HG03342 (cell line): Measurements from ENCODE around the gene PSMA6.
"Not testable (repeated sequence)": the region's sequence is repeated elsewhere in the genome, so short reads cannot be mapped to it uniquely, and the experiment has no call there.

Experiments
- ATAC-seq: cut with Tn5 transposase; IDR thresholded peaks from one replicate; pipeline ENCODE4 v1.9.1; 2021; ENCODE audit warnings: mild to moderate bottlenecking, moderate library complexity; ENCODE audit not compliant: unreplicated experiment

The PSMA6 gene

DNA sequence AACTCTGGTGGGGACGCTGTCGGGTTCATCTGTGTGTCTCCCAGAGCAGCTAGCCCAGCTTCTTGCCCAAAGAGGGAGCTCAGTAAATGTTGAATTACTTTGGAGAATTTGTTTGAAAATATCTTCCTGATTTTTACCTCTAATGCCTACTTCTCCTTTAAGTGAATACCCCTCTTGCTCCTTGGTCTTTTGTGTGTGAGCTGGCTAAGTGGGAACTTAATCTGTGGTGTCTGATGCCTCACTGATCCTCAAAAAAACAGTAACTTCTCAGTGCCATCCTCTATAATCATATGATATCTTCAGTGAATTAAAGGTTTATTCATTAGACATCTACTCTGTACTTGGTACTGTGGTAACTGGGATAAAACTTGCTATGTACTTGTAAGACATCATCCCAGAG lies 7.7 kb upstream of the PSMA6 start:
- ATAC-seq = no peak

DNA sequence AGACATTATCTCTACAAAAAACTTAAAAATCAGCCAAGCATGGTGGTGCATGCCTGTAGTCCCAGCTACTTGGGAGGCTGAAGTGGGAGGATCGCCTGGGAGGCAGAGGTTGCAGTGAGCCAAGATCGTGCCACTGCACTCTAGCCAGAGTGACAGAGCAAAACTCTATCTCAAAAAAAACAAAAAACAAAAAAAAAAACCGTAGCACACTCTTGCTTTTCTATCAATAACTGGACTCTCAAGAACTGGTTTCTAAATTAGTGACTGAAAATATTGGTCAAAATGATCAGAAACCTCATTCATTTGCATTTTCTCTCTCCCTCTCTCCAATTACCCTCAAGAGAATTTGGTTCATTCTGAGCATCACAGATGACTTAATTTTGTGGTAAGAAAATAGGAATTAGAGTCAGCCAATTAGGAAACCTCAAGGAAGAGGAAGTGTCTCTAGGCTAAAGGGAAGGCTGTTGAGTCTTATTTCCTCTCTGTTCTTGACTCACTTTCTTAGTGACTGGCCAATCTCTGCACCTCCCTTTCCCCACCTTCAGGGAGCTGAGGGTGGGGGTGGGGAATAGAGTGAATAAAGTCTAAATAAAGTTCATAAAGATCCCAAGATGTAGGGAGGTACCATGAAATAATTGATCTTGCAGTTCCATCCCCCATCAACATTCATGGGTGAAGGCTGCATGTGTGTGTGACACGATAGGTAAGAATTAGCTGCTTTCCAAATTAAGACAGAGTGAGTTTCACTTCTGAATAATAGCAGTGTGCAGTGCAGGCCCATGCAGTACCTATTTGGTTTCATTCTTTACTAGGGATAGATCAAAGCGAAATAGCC lies 6.8 kb upstream of the PSMA6 start:
- ATAC-seq = peak; percentile 75

DNA sequence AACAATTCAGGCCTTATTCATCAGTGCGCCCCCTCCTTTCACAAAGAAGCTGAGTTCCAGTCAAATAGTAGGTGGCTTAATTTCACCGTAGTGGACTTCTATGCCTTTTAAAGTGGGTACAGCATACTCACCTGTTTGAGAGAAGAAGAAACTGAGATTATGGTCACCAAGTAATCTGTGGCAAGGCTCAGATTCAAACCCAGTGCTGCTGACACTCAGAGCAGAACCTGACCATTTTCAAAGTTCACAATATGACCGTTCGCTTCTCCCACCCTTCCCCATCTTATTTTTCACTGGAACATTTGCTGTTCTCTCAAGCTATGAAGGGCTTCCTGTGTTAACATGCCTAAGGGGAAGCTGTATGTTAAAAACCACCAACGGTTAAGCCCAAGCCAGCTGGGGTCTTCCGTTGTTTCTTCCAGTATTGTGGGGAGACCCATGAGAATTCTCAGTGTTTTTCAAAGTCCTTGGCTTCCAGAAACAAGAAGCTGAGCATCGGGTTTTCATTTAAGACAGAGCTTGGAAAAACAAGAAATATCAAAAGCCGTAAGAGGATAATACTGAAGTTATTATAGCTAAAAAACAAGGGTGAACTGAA lies 6.1 kb upstream of the PSMA6 start:
- peak; percentile 3 for ATAC-seq

DNA sequence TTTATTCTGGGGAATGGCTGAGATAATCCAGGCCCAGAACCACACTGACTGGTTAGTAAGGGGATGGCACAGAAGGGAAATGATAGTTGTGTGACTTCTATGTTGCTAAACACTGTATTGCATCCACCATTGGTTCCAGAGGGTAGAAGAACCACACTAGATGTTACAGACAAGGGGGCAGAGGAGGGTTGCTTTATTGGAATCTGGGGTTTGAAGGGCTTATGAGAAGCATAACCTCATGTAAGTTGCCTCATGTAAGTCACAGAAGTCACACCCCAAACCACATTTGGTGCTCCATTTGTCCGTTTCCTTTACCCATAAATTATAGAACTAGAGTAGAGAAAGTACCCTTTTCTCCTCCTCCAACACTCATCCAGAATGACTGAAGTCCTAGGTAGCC lies 5.5 kb upstream of the PSMA6 start:
- ATAC-seq = no peak

DNA sequence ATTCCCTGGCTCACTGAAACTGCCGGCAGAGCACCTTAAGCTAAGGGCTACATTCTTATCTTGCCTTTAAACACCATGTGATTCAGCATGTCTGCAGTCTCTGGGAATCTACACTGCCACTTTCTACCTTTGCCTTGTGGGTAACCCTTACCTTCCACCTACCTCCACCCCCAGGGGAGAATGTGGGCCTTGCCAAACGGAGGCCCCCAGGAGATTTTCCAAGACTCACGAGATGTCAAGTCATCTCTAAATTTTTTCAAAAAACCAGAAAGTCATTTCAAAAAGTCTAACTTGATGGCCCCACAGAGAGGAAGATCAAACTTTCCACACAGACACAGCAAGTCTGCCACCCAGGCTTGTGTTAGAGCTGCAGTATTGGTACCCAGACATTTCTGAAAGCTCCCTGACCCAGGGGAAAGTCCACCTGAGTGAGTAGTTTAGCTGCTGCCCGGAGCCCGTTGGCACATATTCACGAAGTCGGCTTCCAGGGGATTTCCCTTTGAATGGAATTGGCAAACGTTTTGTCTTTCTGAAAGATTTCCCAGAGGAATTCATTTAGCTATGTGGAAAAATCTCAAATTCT lies 4.7 kb upstream of the PSMA6 start:
- no peak for ATAC-seq

DNA sequence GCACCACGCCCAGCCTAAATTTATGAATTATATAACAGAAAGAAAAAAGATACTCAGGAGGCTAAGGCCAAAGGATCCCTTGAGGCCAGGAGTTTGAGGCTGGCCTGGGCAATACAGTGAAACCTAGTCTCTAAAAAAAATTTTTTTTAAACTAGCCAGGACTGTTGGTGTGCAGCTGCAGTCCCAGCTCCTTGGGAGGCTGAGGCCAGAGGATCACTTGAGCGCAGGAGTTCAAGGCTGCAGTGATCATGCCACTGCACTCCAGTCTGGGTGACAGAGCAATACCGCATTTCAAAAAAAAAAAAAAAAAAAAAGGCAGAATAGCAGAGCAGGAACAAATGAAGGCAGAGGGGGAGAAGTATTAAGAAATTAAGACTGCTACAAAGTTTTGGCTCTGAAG lies 2.6 kb upstream of the PSMA6 start:
- no peak for ATAC-seq

DNA sequence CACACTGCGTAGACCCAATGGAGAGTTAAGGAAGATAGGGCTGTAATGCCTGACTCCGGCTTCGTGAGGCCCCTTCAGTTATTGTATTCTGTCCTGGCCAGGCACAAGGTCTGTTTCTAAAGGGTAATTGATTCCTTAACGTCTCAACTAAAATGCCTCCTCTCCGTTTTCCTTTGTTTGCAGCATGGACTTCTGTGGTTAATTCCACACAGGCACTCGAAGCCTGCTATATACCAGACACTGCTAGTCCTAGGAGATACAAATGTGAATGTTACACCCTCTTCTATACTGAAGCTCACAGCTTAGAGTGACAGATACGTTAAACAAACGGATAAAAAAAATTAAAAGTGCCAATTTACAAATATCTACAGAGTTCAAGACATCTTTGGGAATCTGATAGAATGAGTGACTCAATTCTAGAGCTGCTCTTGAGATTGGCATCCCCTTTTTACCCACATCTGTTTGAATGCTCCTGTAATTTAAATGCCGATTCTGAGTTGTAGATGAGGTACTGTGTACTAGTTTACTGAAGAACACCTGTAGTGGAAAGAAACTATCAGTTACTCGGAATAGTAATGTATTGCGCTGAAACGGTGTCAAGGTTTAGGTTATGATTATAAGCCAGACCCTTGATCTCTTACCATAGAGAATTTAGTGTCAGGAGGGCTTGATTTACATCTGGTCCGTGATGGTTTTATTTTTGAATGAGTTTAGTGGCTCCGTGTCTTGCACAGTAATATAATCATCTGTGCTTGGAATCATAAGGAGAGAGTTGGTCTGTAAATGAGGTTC lies 784 bp downstream of the PSMA6 start:
- ATAC-seq = no peak

DNA sequence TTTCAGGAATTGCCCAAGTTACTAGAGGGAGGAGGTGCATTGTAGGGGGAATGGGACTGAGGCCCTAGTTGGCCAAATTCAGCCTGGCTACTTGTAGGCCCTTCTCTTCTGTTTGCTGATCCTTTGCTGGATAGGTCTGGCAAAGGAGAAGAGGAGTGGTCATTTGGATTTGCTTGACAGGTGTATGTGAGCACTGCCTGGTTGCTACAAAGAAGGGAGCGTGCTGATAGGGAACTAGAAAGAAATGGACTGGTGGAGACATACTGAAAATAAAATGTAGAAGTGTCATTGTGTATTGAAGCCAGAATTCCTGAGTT lies 3.6 kb downstream of the PSMA6 start:
- no peak for ATAC-seq

DNA sequence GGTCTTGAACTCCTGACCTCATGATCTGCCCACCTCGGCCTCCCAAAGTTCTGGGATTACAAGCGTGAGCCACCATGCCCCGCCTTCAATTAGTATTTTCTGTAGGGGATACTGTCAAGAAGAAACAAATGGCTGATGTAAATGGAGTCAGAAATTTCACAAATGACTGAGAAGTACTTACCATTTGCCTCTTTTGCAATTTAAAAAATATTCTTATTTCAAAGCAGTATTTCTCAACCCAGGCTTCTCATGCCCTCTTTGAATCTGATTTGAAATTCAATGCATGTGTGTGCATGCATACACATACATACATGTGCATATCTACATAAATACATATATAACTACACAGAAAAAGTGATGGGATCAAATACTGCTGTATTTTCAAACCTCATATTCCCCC lies 4.4 kb downstream of the PSMA6 start:
- ATAC-seq = no peak

DNA sequence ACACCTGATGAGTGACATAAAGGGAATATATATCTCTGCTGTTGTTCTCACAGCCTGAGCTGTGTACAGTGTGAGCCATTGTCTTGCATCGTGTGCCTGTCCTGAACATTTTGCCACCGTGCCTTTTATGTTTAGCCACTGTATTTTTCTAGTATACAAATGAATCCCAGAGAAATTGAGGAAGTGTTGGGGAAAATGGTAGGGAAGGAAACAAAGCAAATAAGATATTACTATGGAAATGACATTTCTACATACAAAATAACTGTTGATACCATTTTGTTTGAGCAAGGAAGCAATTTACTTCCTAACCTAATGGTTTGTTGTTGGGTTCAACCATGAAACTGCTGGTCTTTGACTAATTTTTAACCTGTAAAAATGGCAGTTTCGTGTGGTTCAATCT lies 5.5 kb downstream of the PSMA6 start:
- no peak for ATAC-seq

DNA sequence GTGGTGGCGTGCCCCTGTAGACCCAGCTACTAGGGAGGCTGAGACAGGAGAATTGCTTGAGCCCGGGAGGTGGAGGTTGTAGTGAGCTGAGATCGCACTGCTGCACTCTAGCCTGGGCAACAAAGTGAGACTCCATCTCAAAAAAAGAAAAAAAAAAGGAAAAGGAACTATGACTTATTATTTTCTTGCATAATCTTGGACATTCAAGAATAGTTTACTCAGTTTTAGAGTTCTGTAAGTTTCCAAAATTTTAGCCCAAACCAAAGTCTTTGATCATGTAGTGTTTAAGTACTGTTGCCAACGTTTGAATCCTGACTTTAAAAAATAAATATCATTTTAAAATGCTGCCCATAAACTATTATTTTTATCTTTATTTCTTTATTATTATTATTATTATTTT lies 6.2 kb downstream of the PSMA6 start:
- ATAC-seq = no peak

DNA sequence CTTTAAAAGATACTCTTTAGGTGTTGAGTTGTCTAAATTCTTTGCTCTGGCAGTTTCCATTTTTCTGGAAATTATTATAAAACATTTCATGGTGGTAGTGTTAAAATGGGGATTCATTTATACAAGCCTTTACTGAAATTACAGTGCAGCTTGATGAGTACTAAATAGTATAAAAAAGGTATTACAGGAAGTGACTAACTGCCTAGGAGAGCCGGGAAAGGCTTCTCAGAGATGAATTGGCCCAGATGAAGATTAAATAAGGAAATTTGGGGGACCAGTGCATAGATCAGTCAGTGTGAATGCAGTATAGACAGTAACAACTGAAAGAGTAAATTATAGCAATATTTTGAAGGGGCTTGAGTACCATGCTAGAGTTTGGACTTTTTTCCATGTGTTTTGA lies 7.5 kb downstream of the PSMA6 start:
- no peak for ATAC-seq

DNA sequence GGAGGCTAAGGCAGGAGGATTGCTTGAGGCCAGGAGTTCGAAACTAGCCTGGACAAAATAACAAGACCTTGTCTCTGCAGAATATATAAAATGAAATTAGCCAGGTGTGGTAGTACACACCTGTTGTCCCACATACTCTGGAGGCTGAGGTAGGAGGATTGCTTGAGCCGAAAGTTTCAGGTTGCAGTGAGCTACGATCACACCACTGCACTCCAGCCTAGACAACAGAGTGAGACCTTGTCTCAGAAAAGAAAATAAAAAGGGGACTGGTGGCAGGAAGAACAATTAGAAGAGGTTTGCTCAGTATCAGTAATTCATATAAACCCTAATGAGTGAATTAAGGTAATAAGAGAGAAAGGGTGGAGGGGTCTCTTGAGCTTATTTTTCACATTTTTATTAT lies 8.0 kb downstream of the PSMA6 start:
- ATAC-seq = no peak

DNA sequence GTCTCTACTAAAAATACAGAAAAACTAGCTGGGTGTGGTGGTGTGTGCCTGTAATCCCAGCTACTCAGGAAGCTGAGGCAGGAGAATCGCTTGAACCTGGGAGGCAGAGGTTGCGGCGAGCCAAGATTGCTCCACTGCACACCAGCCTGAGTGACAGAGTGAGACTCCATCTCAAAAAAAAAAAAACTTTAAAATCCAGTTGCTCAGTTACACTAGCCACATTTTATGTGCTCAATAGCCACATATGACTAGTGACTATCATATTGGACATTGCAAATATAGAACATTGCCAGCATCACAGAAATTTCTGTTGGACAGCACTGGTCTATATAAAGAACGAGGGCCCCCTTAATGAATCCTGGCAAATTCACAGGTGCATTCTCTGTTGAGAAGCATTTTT lies 9.2 kb downstream of the PSMA6 start:
- not testable (repeated sequence) for ATAC-seq

DNA sequence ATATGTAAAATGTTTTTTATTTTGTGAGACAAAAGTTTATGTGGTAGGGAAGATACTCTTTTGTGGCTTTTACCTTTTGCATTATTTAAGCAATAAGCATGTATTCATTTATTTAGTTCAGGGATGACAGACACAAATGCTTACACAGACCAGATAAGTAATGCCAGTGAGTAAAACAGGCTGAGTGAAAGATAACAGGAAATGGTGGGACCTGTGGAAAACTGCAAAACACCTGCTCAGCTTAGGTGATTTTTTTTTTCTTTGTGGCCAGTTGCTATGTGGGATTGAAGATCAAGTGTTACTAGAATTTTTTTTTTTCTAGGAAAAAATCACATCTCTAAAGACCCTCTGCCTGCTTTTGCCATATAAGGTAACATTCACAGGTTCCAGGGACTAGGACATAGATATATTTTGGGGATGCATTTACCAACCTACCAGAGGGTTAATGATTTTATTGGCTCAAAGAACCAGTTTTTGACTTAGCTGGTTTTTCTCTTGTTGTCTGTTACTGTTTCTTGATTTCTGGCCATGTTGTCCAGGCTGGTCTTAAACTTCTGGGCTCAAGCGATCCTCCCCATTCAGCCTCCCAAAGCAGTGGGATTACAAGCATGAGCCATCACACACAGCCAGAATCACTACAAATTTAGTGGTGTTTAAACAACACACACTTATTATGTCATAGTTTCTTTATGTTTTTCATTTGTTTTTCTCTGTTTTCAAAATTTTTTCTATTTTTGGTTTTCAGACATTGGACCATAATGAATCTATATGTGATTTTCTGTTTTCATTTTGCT lies 9.8 kb downstream of the PSMA6 start:
- ATAC-seq = no peak

DNA sequence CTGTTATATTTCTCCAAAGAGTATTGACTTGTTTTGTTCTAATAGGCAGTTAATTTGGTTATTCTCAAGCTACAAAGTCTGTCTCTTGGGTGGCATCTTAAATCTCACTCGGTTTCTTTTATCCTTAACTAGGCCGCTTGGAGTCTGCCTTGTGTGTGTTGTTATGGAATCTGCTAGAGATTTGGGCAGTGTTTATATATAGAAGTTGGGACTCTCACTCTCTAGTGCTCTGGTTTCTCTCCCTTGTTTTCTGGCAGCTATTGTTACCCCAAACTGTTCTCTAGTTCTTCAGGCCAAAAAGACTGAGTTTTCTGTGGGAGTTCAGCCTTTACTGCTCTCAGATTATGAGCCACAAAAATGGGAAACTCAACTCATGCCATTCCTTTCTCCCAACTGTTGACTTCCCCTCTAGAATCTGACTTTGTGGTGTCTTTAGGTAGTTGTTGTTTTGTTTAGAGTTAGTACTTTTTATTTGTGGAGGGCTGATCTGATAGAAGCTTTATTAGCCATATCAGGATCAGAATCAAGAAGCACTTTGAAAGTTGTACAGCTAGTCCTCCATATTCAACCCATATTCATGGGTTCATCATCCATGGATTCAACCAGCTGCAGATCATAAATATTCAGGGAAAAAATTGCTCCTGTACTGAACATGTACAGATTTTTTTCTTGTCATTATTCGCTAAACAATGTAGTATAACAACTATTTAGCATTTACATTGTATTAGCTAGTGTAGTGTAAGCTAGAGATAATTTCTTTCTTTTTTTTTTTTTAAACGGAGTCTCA lies 11.2 kb downstream of the PSMA6 start:
- no peak for ATAC-seq

DNA sequence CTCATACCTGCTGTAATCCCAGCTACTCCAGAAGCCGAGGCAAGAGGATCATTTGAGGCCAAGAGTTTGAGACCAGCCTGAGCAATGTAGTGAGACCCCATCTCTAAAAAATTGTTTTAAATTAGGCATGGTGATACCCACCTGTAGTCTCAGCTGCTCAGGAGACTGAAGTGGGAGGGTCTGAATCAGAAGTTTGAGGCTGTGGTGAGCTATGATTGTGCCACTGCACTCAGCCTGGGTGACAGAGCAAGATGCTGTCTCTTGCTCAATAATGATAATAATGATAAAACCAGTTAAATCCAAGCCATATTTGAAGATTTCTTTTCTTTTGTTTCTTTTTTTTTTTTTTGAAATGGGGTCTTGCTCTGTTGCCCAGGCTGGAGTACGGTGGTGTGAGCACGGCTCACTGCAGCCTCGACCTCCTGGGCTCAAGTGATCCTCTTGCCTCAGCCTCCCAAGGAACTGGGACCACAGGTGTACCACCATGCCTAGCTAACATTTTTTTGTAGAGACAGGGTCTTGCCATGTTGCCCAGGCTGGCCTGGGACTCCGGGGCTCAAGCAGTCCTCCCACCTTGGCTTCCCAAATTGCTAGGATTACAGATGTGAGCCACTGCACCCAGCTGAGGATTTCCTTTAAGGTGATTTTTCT lies 12.8 kb downstream of the PSMA6 start:
- no peak for ATAC-seq

DNA sequence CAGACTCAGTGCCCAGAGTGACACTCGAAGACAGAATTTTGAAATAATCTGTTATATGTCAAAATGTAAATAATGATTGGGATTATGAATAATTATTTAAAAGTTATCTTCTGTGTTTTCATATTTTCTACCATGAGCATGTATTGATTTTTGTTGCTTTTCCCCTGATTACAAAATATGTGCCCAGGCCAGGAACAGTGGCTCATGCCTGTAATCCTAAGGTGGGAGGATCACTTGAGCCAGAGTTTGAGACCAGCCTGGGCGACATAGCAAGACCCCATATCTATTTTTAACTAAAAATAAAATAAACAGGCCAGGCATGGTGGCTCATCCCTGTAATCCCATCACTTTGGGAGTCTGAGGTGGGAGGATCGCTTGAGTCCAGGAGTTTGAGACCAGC lies 13.5 kb downstream of the PSMA6 start:
- ATAC-seq = no peak

DNA sequence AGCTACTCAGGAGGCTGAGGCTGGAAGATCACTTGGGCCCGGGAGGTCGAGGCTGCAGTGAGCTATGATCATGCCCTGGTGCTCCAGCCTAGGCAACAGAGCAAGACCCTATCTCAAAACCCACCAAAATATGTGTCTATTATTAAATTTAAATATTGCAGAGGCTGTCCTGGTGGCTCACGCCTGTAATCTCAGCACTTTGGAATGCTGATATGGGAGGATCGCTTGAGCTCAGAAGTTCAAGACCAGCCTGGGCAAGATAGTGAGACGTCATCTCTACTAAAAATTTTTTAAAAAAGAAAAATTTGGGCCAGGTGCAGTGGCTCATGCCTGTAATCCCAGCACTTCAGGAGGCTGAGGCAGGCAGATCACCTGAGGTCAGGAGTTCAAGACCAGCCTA lies 13.9 kb downstream of the PSMA6 start:
- ATAC-seq = no peak

DNA sequence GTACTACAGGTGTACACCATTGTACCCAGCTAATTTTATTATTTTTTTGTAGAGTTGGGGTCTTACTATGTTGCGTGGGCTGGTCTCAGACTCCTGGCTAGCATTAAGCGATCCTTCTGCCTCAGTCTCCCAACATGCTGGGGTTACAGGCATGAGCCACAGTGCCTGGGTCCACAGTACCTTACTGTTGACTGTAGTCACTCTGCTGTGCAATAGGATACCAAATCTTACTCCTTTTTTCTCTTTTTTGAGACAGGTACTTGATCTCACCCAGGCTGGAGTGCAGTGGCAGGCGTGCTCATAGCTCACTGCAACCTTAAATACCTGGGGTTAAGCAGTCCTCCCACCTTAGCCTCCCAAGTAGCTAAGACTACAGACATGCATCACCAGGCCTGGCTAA lies 25.6 kb downstream of the PSMA6 start:
- no peak for ATAC-seq
